Thyroid gland (tissue), 4 donors: ENCODE results near the gene WFDC6. TPM values are rescaled to one million over a fixed set of nuclear protein-coding genes. Genes with fewer than 3 reads are reported as not detected.
A peak's percentile ranks its signal among the peaks of the same experiment; 100 is the strongest.

Experiments used
- DNase-seq, 2 donors: peaks; one replicate each; pipeline ENCODE4 v3.0.0-alpha.2; 2019
- H3K27ac ChIP-seq, 3 donors: fragments of 200-600 bp; sonication (generic); 1 replicate in 2 of 3; 2 replicates in 1 of 3; pipeline ENCODE4 v1.5.1; 2016 to 2019; ENCODE audit warnings: mild to moderate bottlenecking in 1 of 3, moderate library complexity in 1 of 3
- H3K27me3 ChIP-seq: fragments of 200-600 bp; sonication (generic); one replicate; pipeline ENCODE4 v1.5.1; 2019
- H3K36me3 ChIP-seq, 2 donors: fragments of 200-600 bp; sonication (generic); one replicate each; pipeline ENCODE4 v1.5.1; 2016 to 2019
- H3K4me1 ChIP-seq, 2 donors: fragments of 200-600 bp; sonication (generic); one replicate each; pipeline ENCODE4 v1.5.1; 2017 to 2019
- H3K4me3 ChIP-seq, 3 donors: fragments of 200-600 bp; sonication (generic); replicated peaks in 1 of 3; 1 replicate in 2 of 3; 2 replicates in 1 of 3; pipeline ENCODE4 v1.5.1; 2016; ENCODE audit warnings: mild to moderate bottlenecking in 1 of 3
- H3K9me3 ChIP-seq: fragments of 200-600 bp; sonication (generic); one replicate; pipeline ENCODE4 v1.5.1; 2017
- POLR2A ChIP-seq, 2 donors: fragments of 450-650 bp; IDR thresholded peaks; one replicate each; pipeline ENCODE4 v1.6.1; 2017; ENCODE audit warnings: antibody characterized with exemption in 2 of 2, mild to moderate bottlenecking in 2 of 2, moderate library complexity in 1 of 2
- WGBS, 2 donors: methylation state at CpG; one replicate each; pipeline ENCODE4 v1.1.5; 2017; 5-methylcytosine and 5-hydroxymethylcytosine counted together
- intact Hi-C: fragments of 100-400 bp; cut with DNase I; formaldehyde crosslinking; loops from one replicate; pipeline ENCODE4 v1.15.1; 2023
- total RNA-seq, 4 donors: library from RNA; depleted of rRNA; stranded (reverse); fragments of >200 nt; gene quantifications; one replicate each; pipeline ENCODE4 v1.2.3, GENCODE V29; 2016
- TF ChIP-seq, protein P1 (sequence below), 6 experiments: fragments of 200-600 bp in 3 of 6; fragments of 450-650 bp in 3 of 6; sonication (generic) in 3 of 6; IDR thresholded peaks; one replicate each; pipeline ENCODE4 v1.5.1; 2016 to 2019; ENCODE audit warnings: antibody characterized with exemption in 6 of 6, mild to moderate bottlenecking in 2 of 6, inconsistent platforms in 1 of 6, moderate library complexity in 1 of 6

The WFDC6 gene
- total RNA-seq, 4 donors from 2014 or later, result not detected

DNA sequence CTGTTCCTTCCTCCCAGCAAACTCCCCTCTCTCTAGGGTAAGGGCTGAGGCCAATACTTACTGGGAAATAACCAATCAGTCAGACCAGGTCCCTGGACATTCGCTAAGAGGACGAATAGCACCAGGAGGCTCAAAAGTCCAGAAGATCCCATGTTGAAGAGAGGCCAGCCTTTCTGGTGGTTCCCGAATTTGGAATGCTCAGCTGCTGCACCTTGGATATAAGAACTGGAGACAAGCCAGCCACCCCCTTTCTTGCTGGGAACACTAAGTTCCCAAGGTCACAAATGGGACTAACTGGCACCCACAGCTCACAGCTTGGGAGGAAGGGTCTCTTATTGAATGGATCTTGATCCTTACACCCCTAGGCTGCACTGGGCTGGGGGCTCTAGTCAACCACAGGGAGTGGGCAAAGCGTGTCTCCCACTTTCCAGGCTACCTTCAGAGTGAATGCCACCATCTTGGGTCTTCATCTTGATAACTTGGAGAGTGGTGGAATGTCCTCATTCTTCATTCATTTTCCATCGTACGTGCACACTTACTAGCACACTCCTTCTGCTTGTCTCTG lies 8.0 kb upstream of the WFDC6 start, which contains the start of gene EPPIN:
TSS of gene EPPIN (minus strand) at position 196 of the 565 bp plus-strand sequence. CDS start at position 152, 44 bp downstream.
- Histone ChIP-seq H3K4me1 (no peaks in the 10 kb centered on the region), H3K4me3 (no peak within 1 kb of the TSS), H3K27ac (no peak within 1 kb of the TSS), H3K36me3 (no peaks in the 10 kb centered on the region), H3K9me3 (no peaks in the 10 kb centered on the region), H3K27me3 (no peaks in the 10 kb centered on the region)
- no peak for DNase-seq
- intact Hi-C loops, result no loop called here
- 82 to 91% methylated on average over 6 of the region's 6 CpGs for whole genome bisulfite sequencing, 2 donors
- TF ChIP-seq, protein P1, sequence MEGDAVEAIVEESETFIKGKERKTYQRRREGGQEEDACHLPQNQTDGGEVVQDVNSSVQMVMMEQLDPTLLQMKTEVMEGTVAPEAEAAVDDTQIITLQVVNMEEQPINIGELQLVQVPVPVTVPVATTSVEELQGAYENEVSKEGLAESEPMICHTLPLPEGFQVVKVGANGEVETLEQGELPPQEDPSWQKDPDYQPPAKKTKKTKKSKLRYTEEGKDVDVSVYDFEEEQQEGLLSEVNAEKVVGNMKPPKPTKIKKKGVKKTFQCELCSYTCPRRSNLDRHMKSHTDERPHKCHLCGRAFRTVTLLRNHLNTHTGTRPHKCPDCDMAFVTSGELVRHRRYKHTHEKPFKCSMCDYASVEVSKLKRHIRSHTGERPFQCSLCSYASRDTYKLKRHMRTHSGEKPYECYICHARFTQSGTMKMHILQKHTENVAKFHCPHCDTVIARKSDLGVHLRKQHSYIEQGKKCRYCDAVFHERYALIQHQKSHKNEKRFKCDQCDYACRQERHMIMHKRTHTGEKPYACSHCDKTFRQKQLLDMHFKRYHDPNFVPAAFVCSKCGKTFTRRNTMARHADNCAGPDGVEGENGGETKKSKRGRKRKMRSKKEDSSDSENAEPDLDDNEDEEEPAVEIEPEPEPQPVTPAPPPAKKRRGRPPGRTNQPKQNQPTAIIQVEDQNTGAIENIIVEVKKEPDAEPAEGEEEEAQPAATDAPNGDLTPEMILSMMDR (IDR thresholded peaks at IDR 0.05), result no peak
- no peak for TF ChIP-seq POLR2A (IDR thresholded peaks at IDR 0.05)

DNA sequence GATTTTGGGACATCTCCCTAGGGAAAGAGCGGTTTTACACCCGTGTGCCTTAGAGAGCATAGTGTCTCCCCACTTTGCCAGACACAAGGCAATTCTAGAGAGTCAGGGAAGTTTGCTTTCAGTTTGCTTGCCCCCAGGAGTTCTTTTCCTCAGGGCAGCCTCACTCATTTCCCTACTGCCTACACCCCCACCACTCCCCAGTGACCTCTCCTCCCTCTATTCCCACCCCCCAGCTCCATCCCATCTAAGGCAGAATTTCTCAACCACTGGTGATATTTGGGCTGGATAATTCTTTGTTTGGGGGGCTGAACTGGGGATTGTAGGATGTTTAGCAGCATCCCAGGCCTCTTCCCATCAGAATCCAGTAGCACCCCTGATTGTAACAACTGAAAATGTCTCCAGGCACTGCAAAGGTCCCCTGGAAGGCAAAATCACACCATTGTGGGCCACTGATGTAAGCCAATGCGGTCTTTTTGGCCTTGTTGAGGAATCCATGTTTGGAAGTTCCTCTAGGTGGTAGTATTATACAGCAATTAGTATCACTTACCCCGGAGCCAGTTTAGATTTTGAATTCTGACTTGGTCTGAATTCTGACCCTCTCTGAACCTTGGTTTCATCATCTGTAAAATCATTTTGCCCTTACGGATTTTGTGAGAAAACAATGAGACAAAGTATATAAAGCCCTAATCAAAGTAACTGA lies 6.6 kb upstream of the WFDC6 start:
- 13 to 22% methylated on average over 5 of the region's 5 CpGs for WGBS, 2 donors
- intact Hi-C loops, result no loop called here
- Histone ChIP-seq H3K36me3 (no peaks in the 10 kb centered on the region), H3K9me3 (no peaks in the 10 kb centered on the region), H3K4me1 (no peaks in the 10 kb centered on the region), H3K27me3 (no peaks in the 10 kb centered on the region), H3K27ac (no peak overlapping the region), H3K4me3 (no peak overlapping the region)
- TF ChIP-seq, protein P1 (IDR thresholded peaks at IDR 0.05), result peak in 5 of 6 experiments; percentile 21 to 81 (median 69)
- TF ChIP-seq POLR2A (IDR thresholded peaks at IDR 0.05), result no peak
- peak; percentile 3 to 6 for DNase-seq

DNA sequence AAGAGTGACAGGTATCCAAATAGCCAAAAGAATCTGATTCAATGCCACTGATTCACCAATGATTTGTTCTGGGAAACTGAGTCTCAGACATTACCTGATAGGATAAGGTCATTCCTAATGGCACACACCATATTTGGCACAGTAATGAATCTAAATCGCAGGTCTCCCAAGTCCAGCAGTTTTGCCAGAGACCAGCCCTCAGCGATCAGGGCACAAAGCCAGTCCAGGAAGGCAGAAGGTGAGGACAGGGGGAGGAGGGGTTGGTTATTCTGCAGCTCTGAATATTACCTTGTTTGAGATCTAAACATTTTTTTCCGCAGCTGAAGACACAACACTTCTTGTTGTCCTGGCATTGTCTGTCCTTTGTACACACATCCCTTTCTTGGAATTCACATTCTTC lies 6.1 kb upstream of the WFDC6 start:
- H3K4me1 ChIP-seq, result no peaks in the 10 kb centered on the region
- 68 to 72% methylated on average over 3 of the region's 3 CpGs for WGBS, 2 donors
- H3K27ac ChIP-seq, result no peak overlapping the region
- DNase-seq, result no peak
- no peaks in the 10 kb centered on the region for H3K36me3 ChIP-seq
- no peak for TF ChIP-seq POLR2A (IDR thresholded peaks at IDR 0.05)
- TF ChIP-seq, protein P1 (IDR thresholded peaks at IDR 0.05), result no peak
- H3K27me3 ChIP-seq, result no peaks in the 10 kb centered on the region
- intact Hi-C loops, result no loop called here
- no peaks in the 10 kb centered on the region for H3K9me3 ChIP-seq
- no peak overlapping the region for H3K4me3 ChIP-seq

DNA sequence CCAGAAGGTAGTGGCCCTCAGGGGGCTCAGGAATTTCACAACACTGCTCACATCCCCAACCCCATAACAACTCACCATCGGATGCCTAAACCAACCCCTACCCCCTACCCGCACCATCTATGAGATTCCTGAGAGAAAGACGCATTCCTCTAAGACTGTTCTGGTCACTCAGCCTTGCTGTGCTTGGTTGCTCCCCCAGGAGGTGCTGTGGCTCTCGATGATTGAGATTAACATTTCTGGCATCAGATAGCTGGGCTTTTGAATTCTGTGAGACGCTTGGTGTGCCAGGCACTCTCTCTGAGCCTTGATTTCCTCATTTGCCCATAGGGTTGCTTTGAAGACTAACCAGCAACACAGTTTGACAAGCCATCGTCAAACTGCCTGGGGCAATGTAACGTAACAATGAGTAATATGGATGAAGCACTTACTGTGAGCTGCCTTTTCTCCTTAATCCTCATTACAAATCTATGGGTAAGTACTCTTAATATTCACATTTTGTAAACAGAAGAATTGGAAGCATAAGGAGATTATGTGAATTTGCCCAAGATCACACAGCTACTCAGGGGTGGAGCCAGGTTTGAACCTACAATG lies 978 bp downstream of the WFDC6 start:
- 69 to 70% methylated on average over 6 to 7 of the region's 7 CpGs for WGBS, 2 donors
- H3K4me3 ChIP-seq, result no peak overlapping the region
- no peaks in the 10 kb centered on the region for H3K4me1 ChIP-seq
- DNase-seq, result no peak
- H3K27ac ChIP-seq, result no peak overlapping the region
- no peaks in the 10 kb centered on the region for H3K36me3 ChIP-seq
- H3K27me3 ChIP-seq, result no peaks in the 10 kb centered on the region
- H3K9me3 ChIP-seq, result no peaks in the 10 kb centered on the region
- no peak for TF ChIP-seq POLR2A (IDR thresholded peaks at IDR 0.05)
- TF ChIP-seq, protein P1 (IDR thresholded peaks at IDR 0.05), result no peak
- intact Hi-C loops, result no loop called here

DNA sequence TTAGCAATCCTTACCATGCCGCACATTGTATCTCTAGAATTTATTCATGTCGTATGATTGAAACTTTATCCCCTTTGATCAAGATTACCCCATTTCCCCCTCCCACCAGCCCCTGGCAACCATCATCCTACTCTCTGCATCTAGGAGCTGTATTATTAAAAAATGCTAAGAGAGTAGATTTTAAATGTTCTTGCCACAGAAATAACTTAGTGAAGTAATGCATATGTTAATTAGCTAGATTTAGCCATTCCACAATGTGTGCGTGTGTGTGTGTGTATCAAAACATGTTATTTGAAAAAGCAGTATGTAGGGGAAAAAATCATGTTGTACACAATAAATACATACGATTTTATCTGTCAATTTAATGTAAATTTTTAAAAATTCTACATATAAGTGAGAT lies 12.0 kb downstream of the WFDC6 start:
- TF ChIP-seq, protein P1 (IDR thresholded peaks at IDR 0.05), result no peak
- TF ChIP-seq POLR2A (IDR thresholded peaks at IDR 0.05), result no peak
- WGBS, 2 donors, result 81 to 83% methylated on average over 4 of the region's 4 CpGs
- Histone ChIP-seq H3K36me3 (no peaks in the 10 kb centered on the region), H3K4me1 (no peaks in the 10 kb centered on the region), H3K9me3 (no peaks in the 10 kb centered on the region), H3K27me3 (no peaks in the 10 kb centered on the region), H3K27ac (no peak overlapping the region), H3K4me3 (no peak overlapping the region)
- no peak for DNase-seq
- intact Hi-C loops, result no loop called here
